Hematopoietic multipotent progenitor cell treated with erythropoietin and hydrocortisone succinate and interleukin-3 and kit ligand, for 8 days (in vitro differentiated cells): ENCODE measurements around the gene RIPOR1.
A peak's percentile ranks its signal among the peaks of the same experiment; 100 is the strongest.
"Not testable (repeated sequence)": the region's sequence is repeated elsewhere in the genome, so short reads cannot be mapped to it uniquely, and the experiment has no call there.

Source experiments
- DNase-seq: peaks from one replicate; pipeline ENCODE4 v3.0.0-alpha.2; 2015

The RIPOR1 gene

GRCh38 chr16:67517661-67518423 is 10.8 kb upstream of the RIPOR1 start:
- no peak for DNase-seq

DNA sequence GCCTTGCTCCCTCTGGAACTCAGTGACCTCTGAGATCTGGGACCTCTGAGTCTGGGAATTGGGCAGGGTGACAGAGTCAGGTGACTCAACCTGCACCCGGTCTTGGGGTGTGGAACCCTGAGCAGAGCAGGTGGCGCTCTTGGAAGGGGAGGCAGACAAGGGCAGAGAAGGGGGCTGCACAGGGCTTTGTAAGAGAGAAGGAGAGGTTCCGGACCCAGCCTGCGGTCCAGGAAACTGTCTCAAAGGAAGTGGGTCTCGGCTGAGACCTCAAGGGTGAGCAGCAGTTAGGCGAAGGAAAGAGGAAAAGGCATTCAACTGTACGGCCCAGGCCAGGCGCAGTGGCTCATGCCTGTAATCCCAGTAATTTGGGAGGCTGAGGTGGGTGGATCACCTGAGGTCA is 10.0 kb upstream of the RIPOR1 start:
- no peak for DNase-seq

DNA sequence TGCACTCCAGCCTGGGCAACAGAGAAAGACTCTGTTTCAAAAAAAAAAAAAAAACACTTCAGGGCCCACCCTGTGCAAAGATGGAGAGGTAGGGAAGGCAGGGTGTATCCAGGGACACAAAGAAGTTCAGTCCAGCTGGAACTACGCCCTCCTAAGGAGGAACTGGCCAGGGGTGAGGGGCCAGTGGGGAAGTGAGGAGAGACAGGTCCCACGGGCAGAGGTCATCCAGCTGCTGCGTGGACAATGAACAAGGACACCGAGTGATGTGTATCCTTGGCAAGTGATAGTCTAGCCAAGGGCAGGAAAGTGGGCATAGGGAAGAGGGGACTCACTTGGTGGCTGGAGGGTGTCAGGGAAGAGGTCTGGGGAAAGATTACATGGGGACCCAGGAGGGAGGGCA is 9.4 kb upstream of the RIPOR1 start:
- DNase-seq = no peak

DNA sequence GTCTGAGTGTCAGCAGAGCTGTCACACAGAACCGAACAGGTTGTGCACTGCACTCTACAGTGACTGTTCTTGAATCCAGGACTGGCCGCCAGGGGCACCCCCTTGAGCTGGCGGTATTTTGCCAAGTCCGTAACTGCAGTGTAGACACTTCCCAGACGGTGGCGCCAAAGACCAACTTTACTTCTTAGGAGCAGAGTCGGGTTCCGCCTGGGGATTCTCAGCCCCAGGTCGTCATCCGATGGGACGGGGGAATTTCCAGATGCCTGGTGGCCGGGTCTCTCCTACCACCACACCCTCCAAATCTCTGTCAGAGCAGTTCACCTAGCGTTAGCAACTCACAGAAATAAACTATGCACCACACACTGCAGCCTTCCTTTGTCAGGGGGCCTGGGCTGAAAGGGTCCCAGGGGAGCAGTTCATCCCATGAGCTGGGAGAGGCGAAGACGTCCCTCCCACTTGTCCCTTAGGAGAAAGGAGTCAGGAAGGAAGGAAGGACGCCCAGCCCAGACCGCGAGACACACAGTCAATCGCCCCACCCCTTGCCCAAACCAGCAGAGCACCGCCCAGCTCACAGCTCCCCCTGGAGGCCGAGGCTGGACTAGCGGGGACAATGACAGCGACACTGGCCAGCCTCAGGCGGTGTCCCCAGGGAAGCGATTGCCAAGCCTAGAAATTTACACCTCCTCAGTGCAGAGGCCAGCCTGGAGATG is 7.4 kb upstream of the RIPOR1 start:
- DNase-seq = peak; percentile 97

- DNase-seq = peak; percentile 21
Observed at GRCh38 chr16:67525176-67525860, 3.3 kb upstream of the RIPOR1 start.

DNA sequence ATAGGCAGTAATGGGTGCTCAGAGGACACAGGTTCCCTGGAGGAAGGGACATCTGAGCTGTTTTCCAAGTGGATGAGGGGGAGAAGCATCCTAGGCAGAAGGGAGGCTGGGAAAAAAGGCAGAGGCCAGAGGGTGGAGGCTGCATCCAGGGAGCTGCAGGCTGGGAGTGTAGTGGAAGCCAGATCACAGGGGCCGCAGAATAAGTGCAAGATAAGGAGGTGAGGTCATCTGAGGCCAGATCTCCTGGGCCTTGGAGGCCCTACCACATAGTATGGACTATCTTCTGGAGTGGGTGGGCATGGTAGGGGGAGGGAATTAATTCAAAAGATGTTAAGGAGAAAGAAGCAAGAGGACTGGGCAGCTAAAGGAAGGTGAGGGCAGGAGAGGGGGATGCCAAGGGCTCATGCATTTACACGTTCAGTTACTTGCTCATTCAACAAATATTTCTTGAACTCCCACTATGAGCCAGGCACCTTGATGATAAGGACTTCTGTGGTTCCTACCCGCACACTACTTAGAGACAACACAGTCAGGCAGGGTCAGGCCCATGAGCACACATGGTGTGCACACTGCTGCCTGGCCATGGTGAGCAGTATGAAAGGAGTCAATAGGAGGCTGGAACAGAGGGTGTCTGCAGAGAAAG is 2.4 kb upstream of the RIPOR1 start:
- peak; percentile 89 for DNase-seq

- DNase-seq = peak; percentile 40
Observed at GRCh38 chr16:67528870-67529581, 397 bp downstream of the RIPOR1 start.

DNA sequence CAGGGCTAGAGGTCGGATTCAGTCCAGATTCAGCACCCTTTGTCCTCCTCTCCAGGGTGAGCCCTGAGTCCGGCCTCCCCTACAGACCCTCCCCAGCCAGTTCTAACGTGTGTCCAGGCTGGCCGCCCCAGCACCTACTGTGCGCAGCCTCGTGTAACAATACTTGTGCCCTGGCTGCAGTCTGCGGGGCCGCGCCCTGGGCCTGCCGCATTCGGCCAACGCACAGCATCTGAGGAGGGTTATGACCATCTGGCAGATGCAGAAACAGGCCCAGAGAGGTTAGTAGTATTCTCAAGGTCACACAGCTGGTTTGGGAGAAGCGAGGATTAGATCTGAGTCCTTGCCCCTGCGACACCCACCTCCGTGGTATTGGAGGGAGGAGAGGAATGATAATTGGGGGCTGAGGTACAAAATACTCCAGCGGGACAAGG is 968 bp downstream of the RIPOR1 start:
- DNase-seq = peak; percentile 33

DNA sequence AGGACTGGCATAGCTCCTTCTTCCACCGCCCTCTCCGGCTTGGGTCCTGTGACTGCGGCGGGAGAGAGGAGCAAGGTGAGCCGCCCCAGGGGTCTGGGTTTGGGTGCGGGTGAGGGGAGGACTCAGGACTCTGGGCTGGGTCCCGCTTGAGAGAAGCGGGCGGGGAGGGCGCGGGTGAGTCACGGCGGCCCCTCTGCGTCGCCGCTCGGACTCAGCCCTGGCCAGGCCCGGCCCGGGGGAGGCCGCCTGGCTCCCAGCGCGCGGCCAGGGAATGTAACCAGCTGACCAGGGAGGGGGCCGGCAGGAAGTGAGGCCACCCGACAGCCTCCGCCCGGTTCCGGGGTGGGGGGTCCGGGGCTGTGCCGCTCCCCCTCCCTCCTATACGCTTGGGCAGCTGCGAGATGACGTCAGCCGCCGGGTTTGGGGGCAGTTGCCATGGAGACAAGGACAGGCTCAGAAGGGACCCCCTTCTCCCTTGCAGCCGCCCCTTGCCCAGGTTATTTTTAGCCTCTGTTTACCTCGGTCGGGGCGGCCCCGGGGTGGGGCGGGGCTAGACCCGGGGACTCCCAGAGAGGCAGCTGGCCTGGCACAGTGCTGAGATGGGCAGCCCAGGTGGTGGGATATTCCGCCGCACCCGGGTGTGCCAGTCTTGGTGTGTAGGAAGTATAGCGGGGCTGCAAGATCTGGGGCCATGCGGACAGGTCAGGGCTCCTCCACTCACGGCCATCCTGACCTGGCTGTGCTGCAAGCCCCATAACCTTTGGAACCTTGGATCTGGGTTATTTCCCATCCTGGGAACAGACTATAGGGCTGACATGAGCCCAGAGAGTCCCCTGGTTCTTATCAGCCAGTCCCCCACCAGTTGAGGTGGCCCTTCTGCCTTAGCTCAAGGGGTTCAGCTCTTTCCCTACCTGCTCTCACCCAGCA is 1.6 kb downstream of the RIPOR1 start:
- peak; percentile 37 for DNase-seq

DNA sequence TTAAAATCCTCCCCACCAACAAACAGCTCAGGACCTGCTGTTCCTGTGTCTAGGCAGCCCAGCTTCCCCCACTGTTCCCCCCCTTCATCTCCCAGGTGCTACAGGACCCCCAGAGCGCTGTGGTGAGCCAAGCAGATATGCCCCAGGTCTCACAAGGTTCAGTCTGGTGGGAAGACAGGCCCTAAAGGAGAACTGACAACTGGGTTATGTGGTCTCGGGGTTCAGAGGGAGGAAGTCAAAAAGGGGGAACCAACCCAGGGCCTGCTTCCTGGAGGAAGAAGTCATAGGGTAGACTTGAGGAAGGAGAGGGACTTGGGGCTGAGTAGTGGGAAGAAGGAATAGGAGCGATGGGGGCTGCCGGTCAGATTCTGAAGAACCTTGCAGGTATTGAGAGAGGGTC is 2.6 kb downstream of the RIPOR1 start:
- DNase-seq = peak; percentile 19

- peak; percentile 98 for DNase-seq
Observed at GRCh38 chr16:67533024-67533560, 4.5 kb downstream of the RIPOR1 start.

DNA sequence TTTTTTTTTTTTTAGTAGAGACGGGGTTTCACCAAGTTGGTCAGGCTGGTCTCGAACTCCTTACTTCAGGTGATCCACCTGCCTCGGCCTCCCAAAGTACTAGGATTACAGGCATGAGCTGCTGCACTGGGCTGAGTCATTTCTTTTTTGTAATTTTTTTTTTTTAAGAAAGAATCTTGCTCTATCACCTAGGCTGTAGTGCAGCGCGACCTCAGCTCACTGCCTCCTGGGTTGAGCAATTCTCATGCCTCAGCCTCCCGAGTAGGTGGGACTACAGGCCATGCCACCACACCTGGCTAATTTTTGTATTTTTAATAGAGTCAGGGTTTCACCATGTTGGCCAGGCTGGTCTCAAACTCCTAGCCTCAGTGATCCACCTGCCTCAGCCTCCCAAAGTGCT is 5.4 kb downstream of the RIPOR1 start:
- not testable (repeated sequence) for DNase-seq

DNA sequence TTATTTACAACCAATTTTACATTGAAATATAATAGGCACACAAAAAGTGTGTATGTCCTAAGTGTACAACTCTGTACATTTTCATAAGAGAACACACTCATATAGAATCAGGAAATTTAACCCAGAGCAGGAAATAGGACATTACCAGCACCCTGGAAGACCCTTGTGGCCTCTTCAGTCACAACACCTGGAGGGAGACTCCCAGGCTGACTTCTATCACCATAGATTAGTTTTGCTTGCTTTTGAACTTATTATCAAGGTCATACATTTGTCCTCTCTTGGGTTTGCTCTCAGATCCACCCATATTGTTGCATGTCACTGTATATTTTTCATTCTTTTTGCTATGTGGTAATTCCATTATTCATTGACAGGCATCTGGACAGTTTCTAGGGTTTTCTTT is 5.8 kb downstream of the RIPOR1 start:
- DNase-seq = peak; percentile 59

GRCh38 chr16:67535201-67535600 is 6.6 kb downstream of the RIPOR1 start:
- no peak for DNase-seq

GRCh38 chr16:67537270-67537635 is 8.6 kb downstream of the RIPOR1 start:
- DNase-seq = no peak

DNA sequence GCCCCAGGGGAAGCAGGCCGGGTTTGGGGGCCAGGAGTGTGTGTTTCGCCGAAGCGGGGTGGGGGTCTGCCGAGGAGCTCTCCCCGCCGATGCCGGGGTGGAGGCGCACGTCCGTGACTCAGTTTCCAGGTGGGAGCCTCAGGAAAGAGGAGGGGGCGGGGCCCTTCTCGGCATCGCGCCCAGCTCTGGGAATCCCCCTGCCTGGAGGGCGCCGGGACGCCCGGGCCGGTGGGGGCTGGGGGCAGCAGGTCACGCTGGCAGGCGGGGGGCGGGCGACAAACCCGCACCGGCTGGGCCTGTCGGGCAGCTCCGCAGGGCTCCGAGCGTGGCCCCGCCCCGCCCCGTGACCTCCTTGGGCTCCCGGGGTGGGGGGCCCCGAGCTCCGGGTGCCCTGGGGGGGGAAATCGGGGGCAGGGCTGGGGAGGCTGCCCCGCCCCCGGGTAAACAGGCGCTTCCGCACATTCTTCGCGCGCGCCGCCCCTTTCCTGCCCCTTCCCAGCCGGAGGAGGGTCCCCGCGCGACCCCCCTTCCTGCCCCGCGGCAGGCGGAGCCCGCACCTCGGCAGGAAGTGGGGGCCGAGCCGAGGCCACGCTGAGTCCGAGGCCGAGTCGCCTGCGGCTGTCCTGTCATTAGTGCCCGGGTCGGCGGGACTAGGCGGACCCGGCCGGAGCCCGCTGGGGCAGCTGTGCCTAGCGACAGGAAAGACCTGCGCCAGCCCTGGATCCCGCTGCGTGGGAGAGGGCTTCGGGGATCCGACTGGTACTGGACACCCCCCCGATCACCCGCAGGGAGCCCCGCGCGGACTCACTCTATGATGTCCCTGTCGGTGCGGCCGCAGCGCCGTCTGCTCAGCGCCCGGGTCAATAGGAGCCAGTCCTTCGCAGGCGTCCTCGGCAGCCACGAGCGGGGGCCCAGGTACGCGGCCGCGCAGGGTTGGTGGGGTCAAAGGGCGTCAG is 9.3 kb downstream of the RIPOR1 start:
- peak; percentile 27 for DNase-seq

DNA sequence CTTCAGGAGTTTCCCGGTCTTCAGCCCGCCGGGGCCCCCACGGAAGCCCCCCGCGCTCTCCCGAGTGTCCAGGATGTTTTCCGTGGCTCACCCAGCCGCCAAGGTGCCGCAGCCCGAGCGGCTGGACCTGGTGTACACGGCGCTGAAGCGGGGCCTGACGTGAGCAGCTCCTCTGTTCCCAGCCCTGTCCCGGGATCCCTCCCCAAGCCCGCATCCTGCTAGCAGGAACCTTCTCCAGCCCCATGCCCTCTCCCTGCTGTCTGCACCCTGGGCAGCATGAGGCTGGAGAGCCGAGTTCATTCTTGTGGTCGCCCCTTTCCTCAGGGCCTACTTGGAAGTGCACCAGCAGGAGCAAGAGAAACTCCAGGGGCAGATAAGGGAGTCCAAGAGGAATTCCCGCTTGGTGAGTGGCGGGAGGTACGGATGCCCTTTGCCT is 10.1 kb downstream of the RIPOR1 start:
- DNase-seq = no peak

DNA sequence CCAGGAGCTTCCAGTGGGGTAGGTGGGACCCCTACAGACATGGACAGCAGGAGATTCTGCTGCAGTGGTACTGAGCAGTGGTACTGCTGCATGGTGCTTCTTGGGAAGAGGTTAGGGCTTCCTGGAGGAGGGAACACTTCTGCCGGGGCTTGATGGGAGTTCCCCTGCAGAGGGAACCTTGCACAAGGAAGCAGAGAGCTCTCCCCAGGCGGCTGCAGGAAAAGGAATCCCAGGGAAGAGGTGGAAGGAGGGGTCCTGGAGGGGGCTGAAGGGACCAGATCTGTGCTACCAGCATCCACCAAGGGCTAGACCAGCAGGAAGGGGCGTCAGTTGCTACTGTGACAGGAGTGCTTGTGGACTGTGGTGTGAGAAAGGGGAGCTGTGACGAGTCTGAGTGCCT is 10.6 kb downstream of the RIPOR1 start:
- DNase-seq = no peak

DNA sequence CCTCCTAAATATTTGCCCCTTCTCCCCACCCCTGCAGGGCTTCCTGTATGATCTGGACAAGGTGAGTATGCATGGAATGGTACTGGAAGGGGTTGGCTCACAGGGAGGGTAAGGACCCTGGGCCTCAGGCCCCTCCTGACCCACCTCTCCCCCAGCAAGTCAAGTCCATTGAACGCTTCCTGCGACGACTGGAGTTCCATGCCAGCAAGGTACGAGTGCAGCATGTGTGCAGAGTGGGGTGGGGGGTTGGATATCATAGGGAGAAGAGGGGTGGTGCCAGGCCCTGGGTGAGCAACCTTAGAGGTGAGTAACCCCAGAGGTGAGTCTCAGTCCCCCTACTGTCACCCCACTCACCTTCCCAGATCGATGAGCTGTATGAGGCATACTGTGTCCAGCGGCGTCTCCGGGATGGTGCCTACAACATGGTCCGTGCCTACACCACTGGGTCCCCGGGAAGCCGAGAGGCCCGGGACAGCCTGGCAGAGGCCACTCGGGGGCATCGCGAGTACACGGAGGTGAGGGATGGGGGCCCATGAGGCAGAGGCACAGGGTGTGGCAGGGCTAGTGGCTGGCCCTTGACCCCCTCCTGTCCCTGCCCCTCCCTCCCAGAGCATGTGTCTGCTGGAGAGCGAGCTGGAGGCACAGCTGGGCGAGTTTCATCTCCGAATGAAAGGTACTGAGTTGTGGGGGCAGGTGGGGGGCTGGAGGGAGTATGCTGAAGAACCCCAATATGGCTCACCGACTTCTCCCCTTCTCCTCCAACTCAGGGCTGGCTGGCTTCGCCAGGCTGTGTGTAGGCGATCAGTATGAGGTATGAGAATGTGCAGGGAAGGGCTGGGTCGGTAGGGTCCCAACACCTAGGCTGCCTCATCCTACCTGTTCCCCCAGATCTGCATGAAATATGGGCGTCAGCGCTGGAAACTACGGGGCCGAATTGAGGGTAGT is 11.3 kb downstream of the RIPOR1 start:
- no peak for DNase-seq
